HepG2 (cell line): ENCODE measurements around the gene BSX. TPM values are rescaled to one million over a fixed set of nuclear protein-coding genes. Genes with fewer than 3 reads are reported as not detected.

Experiments
- ATAC-seq: fragments of 200-7000 bp; cut with Tn5 transposase; 3 replicates; pipeline ENCODE4 v1.9.1; 2020; ENCODE audit warnings: mild to moderate bottlenecking, moderate library complexity
- BruUV-seq: library from RNA; stranded (reverse); fragments of 400-500 nt; replicated peaks from 2 replicates; lab custom pipeline; 2021; lab: Mats Ljungman, UMichigan
- CTCF ChIA-PET: fragments of 300-600 bp; formaldehyde crosslinking; extraction: SDS; loops from one replicate; lab custom pipeline; 2021; ENCODE audit warnings: low total read pairs, inconsistent platforms, low intra/inter-chr PET ratio; lab: Yijun Ruan, JAX
- POLR2A ChIA-PET: fragments of 350-600 bp; sonication (Branson Sonifier 250); formaldehyde crosslinking; loops from one replicate; lab custom pipeline; 2020; ENCODE audit warnings: antibody characterized with exemption, inconsistent platforms; lab: Yijun Ruan, JAX
- DNase-seq: peaks from one replicate; pipeline ENCODE4 v3.0.0-alpha.2; 2015; ENCODE audit warnings: low spot score
- FAIRE-seq: peaks from 3 replicates; lab custom pipeline; 2011; peaks lifted over from hg19 to GRCh38; lab: Jason Lieb, UNC
- H2AFZ ChIP-seq: one replicate; pipeline ENCODE4 v1.6.1; 2011; ENCODE audit warnings: low read length, inconsistent platforms
- H3K27ac ChIP-seq: fragments of 300-600 bp; 3 replicates; pipeline ENCODE4 v1.8.0; 2011; ENCODE audit warnings: mixed run types, mild to moderate bottlenecking, mixed read lengths, low read length, inconsistent platforms; ENCODE audit not compliant: insufficient read depth; ENCODE audit errors: extremely low read length
- H3K27me3 ChIP-seq, 2 experiments: fragments of 200-600 bp in 1 of 2; 2 replicates in 1 of 2; 3 replicates in 1 of 2; pipeline versions ENCODE4 v1.6.0 to v1.8.0; 2011; ENCODE audit warnings: low read length in 2 of 2, mild to moderate bottlenecking in 2 of 2, moderate library complexity in 2 of 2, inconsistent platforms in 1 of 2; ENCODE audit not compliant: insufficient read depth in 2 of 2, control insufficient read depth in 1 of 2
- H3K36me3 ChIP-seq, 2 experiments: fragments of 200-600 bp in 1 of 2; replicated peaks in 1 of 2; 2 replicates in 1 of 2; 3 replicates in 1 of 2; pipeline versions ENCODE4 v1.5.1 to v1.8.0; 2011; ENCODE audit warnings: low read length in 2 of 2, inconsistent platforms in 1 of 2; ENCODE audit not compliant: insufficient read depth in 2 of 2, control insufficient read depth in 1 of 2
- H3K4me1 ChIP-seq: 2 replicates; pipeline ENCODE4 v1.5.1; 2012; ENCODE audit warnings: low read length, inconsistent platforms; ENCODE audit not compliant: insufficient read depth
- H3K4me2 ChIP-seq: 2 replicates; pipeline ENCODE4 v1.6.0; 2011; ENCODE audit warnings: low read depth, low read length, inconsistent platforms
- H3K4me3 ChIP-seq, 3 experiments: fragments of 200-600 bp in 1 of 3; sonication (generic), shearing (Covaris generic) in 1 of 3; replicated peaks in 1 of 3; 2 replicates each; pipeline ENCODE4 v1.5.1; 2011 to 2016; ENCODE audit warnings: low read length in 3 of 3, inconsistent platforms in 2 of 3, low read depth in 2 of 3, mild to moderate bottlenecking in 2 of 3, control low read depth in 1 of 3, mixed read lengths in 1 of 3; ENCODE audit not compliant: insufficient read depth in 1 of 3
- H3K79me2 ChIP-seq: one replicate; pipeline ENCODE4 v1.6.1; 2011; ENCODE audit warnings: low read length, inconsistent platforms; ENCODE audit not compliant: insufficient read depth
- H3K9ac ChIP-seq: 2 replicates; pipeline ENCODE4 v1.6.0; 2011; ENCODE audit warnings: mild to moderate bottlenecking, low read depth, low read length, inconsistent platforms; ENCODE audit not compliant: insufficient read depth
- H3K9me3 ChIP-seq: 2 replicates; pipeline ENCODE4 v1.5.1; 2012; ENCODE audit warnings: mild to moderate bottlenecking, low read length
- H4K20me1 ChIP-seq: 2 replicates; pipeline ENCODE4 v1.6.0; 2011; ENCODE audit warnings: inconsistent platforms, mild to moderate bottlenecking, low read length, moderate library complexity; ENCODE audit not compliant: insufficient read depth
- AGO2 ChIP-seq: fragments of 200-400 bp; formaldehyde crosslinking; optimal IDR thresholded peaks from 2 replicates; pipeline ENCODE3; 2017; ENCODE audit warnings: mild to moderate bottlenecking, low read depth, low read length, moderate library complexity
- ARID3A ChIP-seq: IDR thresholded peaks from 2 replicates; pipeline ENCODE4 v1.6.1; 2012; ENCODE audit warnings: low read depth, low read length, improper control_type of control experiment
- CBFB ChIP-seq: sonication (generic); formaldehyde crosslinking; IDR thresholded peaks from 2 replicates; pipeline ENCODE4 v1.4.0; 2020; ENCODE audit warnings: missing genetic modification reagents
- HNRNPH1 ChIP-seq: fragments of 200-400 bp; formaldehyde crosslinking; optimal IDR thresholded peaks from 2 replicates; pipeline ENCODE3; 2017; ENCODE audit warnings: mild to moderate bottlenecking, low read depth, low read length
- MAF1 ChIP-seq: sonication (generic); formaldehyde crosslinking; IDR thresholded peaks from 2 replicates; pipeline ENCODE4 v1.5.0; 2020; ENCODE audit warnings: missing genetic modification reagents, borderline replicate concordance
- NKX3-1 ChIP-seq: sonication (generic); formaldehyde crosslinking; IDR thresholded peaks from 2 replicates; pipeline ENCODE4 v1.5.0; 2020; ENCODE audit warnings: missing genetic modification reagents
- NR0B2 ChIP-seq: sonication (generic); formaldehyde crosslinking; IDR thresholded peaks from 2 replicates; pipeline ENCODE4 v1.4.0; 2020; ENCODE audit warnings: mild to moderate bottlenecking, missing genetic modification reagents
- PRDM4 ChIP-seq: sonication (generic); formaldehyde crosslinking; IDR thresholded peaks from 2 replicates; pipeline ENCODE4 v1.9.0; 2021; ENCODE audit warnings: missing genetic modification reagents, borderline replicate concordance
- RBAK ChIP-seq: sonication (generic); formaldehyde crosslinking; IDR thresholded peaks from 2 replicates; pipeline ENCODE4 v1.5.1; 2020; ENCODE audit warnings: mild to moderate bottlenecking, missing genetic modification reagents
- WIZ ChIP-seq: sonication (generic); formaldehyde crosslinking; IDR thresholded peaks from 2 replicates; pipeline ENCODE4 v1.5.1; 2020; ENCODE audit warnings: mild to moderate bottlenecking, missing genetic modification reagents
- ZNF318 ChIP-seq: sonication (generic); formaldehyde crosslinking; IDR thresholded peaks from 2 replicates; pipeline ENCODE4 v1.4.0; 2020; ENCODE audit warnings: mild to moderate bottlenecking, missing genetic modification reagents
- ZSCAN29 ChIP-seq: sonication (generic); formaldehyde crosslinking; conservative IDR thresholded peaks from 2 replicates; pipeline ENCODE4 v1.4.0; 2020; ENCODE audit warnings: mild to moderate bottlenecking, missing genetic modification reagents
- WGBS: methylation state at CpG from one replicate; pipeline ENCODE4 v1.1.6; 2017; ENCODE audit warnings: low lambda C conversion rate; 5-methylcytosine and 5-hydroxymethylcytosine counted together
- in situ Hi-C: cut with HindIII; loops from 2 replicates; pipeline ENCODE4 v1.10.0; 2017; ENCODE audit warnings: low pct_unique_long_range_greater_than_20kb; ENCODE audit not compliant: extremely low pct_ligation_motif_present
- intact Hi-C: fragments of 100-400 bp; cut with micrococcal nuclease; formaldehyde crosslinking; loops from one replicate; pipeline ENCODE4 v1.10.0; 2022; ENCODE audit not compliant: unreplicated experiment
- polyA plus RNA-seq, 8 experiments: library from polyadenylated mRNA; depleted of rRNA in 3 of 8; stranded (reverse) in 7 of 8; unstranded in 1 of 8; fragments of >200 nt; fragmentation: Illumina TruSeq in 4 of 8; extraction: Trizol in 4 of 8; gene quantifications; 2 replicates each; pipeline versions ENCODE4 v1.2.1 to v1.2.3, GENCODE V29; 2011 to 2016; ENCODE audit warnings: low read depth in 4 of 8, missing spikeins in 1 of 8, mixed read lengths in 1 of 8; ENCODE audit not compliant: insufficient read depth in 1 of 8
- total RNA-seq, 5 experiments: library from RNA; depleted of rRNA; stranded (reverse); fragments of >200 nt; fragmentation: Illumina TruSeq; extraction: Trizol; gene quantifications; 2 replicates each; pipeline ENCODE4 v1.2.3, GENCODE V29; 2016; ENCODE audit warnings: low read depth in 1 of 5

BSX gene
- total and polyA plus RNA-seq, 2 of the 13 experiments (the other 11 are each of a cell fraction or from before 2014, with no cell fraction given): not detected

DNA sequence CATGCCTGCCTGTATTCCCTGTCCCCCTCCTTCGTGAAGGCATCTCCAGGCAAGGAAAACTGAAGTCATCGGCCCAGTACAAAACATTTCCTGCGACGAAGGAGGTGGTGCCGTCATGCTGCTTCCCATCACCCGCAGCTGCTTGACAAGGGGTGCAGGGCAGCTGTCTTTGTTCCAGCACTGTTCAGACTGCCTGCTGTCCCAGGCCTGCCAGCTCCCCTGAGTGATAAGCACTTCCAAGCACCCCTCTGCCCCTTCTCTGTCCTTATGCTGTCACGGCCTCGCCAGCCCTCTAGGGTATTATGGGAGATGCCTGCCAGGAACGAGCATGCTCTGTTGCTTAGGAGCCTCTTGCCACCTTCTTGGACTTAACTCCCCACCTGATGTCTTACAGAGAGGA, 37.1 kb upstream of the BSX start:
- in situ Hi-C loops: no loop called here
- POLR2A ChIA-PET: no interaction called here
- FAIRE-seq: no peak
- TF ChIP-seq ZSCAN29 (no peak), PRDM4 (CRISPR knock-in tag) (no peak), CBFB (CRISPR knock-in tag) (no peak), NKX3-1 (CRISPR knock-in tag) (no peak), ARID3A (no peak), NR0B2 (CRISPR knock-in tag) (no peak), RBAK (no peak), AGO2 (no peak), HNRNPH1 (no peak), MAF1 (no peak), ZNF318 (CRISPR knock-in tag) (no peak), WIZ (no peak)

More for the DNA sequence above, 37.1 kb upstream of the BSX start:
- Histone ChIP-seq H3K9me3 (no peaks in the 10 kb centered on the region), H3K9ac (no peak overlapping the region), H4K20me1 (no peaks in the 10 kb centered on the region), H3K4me3 (no peak overlapping the region), H3K36me3 (no peaks in the 10 kb centered on the region), H3K4me2 (no peak overlapping the region), H2AFZ (no peak overlapping the region), H3K4me1 (no peaks in the 10 kb centered on the region), H3K27ac (no peak overlapping the region), H3K27me3 (peaks cover 3 to 42% of the 10 kb centered on the region in 2 experiments; a peak in 4 of 5 replicates), H3K79me2 (no peaks in the 10 kb centered on the region)
- BruUV-seq: no TSS peak
- DNase-seq: no peak
- CTCF ChIA-PET: no interaction called here
- ATAC-seq: no peak
- WGBS: 27% methylated on average over 4 of the region's 9 CpGs
- intact Hi-C loops: no loop called here
